Right lobe of liver (tissue), 6 donors: ENCODE measurements around the gene APBB2. TPM values are rescaled to one million over a fixed set of nuclear protein-coding genes. Genes with fewer than 3 reads are reported as not detected.
A peak's percentile ranks its signal among the peaks of the same experiment; 100 is the strongest.

ENCODE experiments used
- ATAC-seq, 4 donors: fragments of 200-7000 bp; cut with Tn5 transposase; one replicate each; pipeline ENCODE4 v1.9.1; 2020; ENCODE audit warnings: mild to moderate bottlenecking in 4 of 4, moderate library complexity in 4 of 4
- DNase-seq, 3 donors: peaks; one replicate each; pipeline ENCODE4 v3.0.0-alpha.2; 2020
- H3K27ac ChIP-seq, 3 donors: fragments of 200-600 bp; one replicate each; pipeline ENCODE4 v1.8.0; 2022
- H3K27me3 ChIP-seq, 2 donors: fragments of 200-600 bp; one replicate each; pipeline ENCODE4 v1.8.0; 2022
- H3K36me3 ChIP-seq, 4 donors: fragments of 200-600 bp; sonication (generic) in 1 of 4; one replicate each; pipeline versions ENCODE4 v1.5.1 to v1.8.0; 2017 to 2022; ENCODE audit warnings: control low read depth in 1 of 4
- H3K4me1 ChIP-seq, 4 donors: fragments of 200-600 bp; sonication (generic) in 1 of 4; one replicate each; pipeline versions ENCODE4 v1.5.1 to v1.8.0; 2017 to 2022; ENCODE audit warnings: control low read depth in 1 of 4
- H3K4me3 ChIP-seq, 3 donors: fragments of 200-600 bp; one replicate each; pipeline ENCODE4 v1.8.0; 2022
- H3K9me3 ChIP-seq, 4 donors: fragments of 200-600 bp; sonication (generic) in 1 of 4; one replicate each; pipeline versions ENCODE4 v1.5.1 to v1.8.0; 2017 to 2022; ENCODE audit warnings: control low read depth in 1 of 4
- CTCF ChIP-seq, 4 donors: fragments of 200-600 bp in 3 of 4; fragments of 450-650 bp in 1 of 4; IDR thresholded peaks; one replicate each; pipeline versions ENCODE4 v1.5.1 to v1.8.0; 2016 to 2022; ENCODE audit warnings: antibody characterized with exemption in 4 of 4, mild to moderate bottlenecking in 2 of 4
- POLR2A ChIP-seq: fragments of 450-650 bp; IDR thresholded peaks from one replicate; pipeline ENCODE4 v1.6.1; 2017; ENCODE audit warnings: antibody characterized with exemption, mild to moderate bottlenecking
- WGBS: methylation state at CpG from one replicate; pipeline ENCODE4 v1.1.6; 2018; ENCODE audit warnings: low coverage, low lambda C conversion rate; ENCODE audit not compliant: insufficient coverage; ENCODE audit errors: missing lambda C conversion rate; 5-methylcytosine and 5-hydroxymethylcytosine counted together
- intact Hi-C, 2 donors: fragments of 100-400 bp; cut with DNase I; formaldehyde crosslinking; loops; one replicate each; pipeline versions ENCODE4 v1.11.2 to v1.14.1; 2022
- total RNA-seq, 6 experiments: library from RNA; depleted of rRNA in 2 of 6; stranded (reverse); fragments of >200 nt in 2 of 6; fragmentation: NEBNext Ultra II Directional in 3 of 6; extraction: Animal tissue kit (Norgen Biotek cat#: 25700) in 3 of 6; gene quantifications; one replicate each; pipeline versions ENCODE4 v1.1.0 to v1.2.4, GENCODE V29; 2016 to 2023
- donor health status: DM: no; HTN: yes; CAD: no.
- donor health status: DM: no; HTN: no; CAD: no.
- donor health status: DM: no; HTN: no; CAD: no.
- donor health status: DM: no; HTN: yes; CAD: no.
- donor health status: DM: no; HTN: yes; CAD: no.

The APBB2 gene
- total RNA-seq, 6 experiments from 2014 or later = 14.1 to 27.9 (median 25.1) TPM

- no peaks in the 10 kb centered on the region for H3K27me3 ChIP-seq
- H3K9me3 ChIP-seq = no peaks in the 10 kb centered on the region
- 98% methylated on average over 6 of the region's 6 CpGs for WGBS
- TF ChIP-seq CTCF (IDR thresholded peaks at IDR 0.05) = no peak
- TF ChIP-seq POLR2A = no peak
- H3K36me3 ChIP-seq = no peaks in the 10 kb centered on the region
- ATAC-seq (no peak), DNase-seq (no peak)
- peaks cover 0 to 21% (median 4%) of the 10 kb centered on the region in 4 donors for H3K4me1 ChIP-seq
- no peak overlapping the region for H3K27ac ChIP-seq
- no peak overlapping the region for H3K4me3 ChIP-seq
- intact Hi-C loops = no loop called here
Measured at GRCh38 chr4:41181037-41181436, 33.3 kb downstream of the APBB2 start.

DNA sequence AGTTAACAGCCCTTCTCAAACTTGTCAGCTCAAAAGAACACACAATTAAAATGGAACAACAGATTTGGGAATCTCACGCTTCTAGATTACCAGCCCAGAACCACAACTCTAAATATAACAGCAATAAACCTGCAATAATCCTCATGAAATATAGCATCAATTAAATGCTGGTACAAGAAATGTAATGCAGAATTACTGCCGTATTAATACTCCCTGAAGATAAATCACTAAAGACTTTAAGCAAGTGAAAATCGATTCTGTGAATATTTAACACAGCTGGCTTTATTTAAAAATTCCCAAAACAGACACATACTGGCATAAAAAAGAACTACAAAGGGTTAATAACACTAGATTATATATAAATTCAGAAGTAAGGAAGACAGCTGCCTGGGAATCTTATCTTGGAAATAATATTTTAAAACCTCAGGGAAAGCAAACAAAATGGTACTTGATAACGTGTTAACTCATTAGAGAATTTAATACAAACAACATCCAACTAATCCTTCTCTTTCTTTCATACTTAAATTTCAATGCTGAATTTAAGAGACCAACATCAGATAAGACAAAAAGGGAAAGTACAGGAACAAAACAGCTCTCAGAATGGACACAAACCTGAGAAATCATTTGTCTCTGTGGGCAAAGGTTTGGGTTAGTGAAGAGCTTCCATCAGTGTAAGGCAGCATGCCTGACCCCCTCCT, 34.7 kb downstream of the APBB2 start:
- peaks cover 0 to 21% (median 4%) of the 10 kb centered on the region in 4 donors for H3K4me1 ChIP-seq
- WGBS = 59% methylated on average over 4 of the region's 4 CpGs

DNA sequence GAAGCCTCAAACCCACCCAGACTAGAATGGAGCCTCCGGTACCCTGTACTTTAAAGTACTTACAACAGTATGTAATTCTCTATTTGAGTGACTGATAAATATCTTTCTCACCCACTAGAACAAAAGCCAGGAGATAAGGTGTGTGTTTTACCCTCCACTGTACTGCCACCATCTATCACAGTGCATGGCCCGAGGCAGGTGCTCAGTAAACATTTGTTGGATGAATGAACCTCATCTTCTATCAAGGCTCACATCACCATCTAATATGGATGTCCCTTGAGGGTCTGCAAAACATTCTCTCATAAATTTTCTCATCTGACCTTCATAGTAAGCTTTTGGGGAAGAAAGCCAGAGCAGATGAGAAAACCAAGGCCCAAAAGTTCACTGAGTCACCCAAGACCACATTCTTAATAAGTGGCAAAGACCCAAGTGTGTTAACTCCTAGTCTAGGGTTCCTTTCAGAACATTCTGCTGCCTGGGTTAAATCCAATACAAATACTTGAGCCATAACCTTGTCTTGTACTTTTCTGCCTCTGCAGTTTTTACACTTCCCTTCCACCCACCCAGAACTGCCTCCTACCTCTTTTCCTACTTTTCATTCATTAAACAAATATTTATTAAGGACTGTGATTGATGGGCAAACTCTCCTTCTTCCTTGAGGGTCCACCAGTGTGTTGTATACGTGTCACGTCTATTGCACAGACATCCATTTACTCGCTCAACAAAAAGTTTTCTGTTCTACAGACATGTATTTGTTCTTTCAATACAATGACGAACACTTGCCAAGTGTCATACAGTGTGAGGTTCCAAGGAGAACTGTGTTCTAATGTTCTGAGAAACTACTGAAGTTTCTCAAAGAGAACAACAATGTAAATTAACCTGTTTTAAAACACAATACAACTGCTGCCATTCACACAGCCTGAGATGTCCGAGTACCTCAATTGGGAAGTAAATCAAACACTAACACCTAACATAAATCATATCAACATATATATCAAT, 35.7 kb downstream of the APBB2 start:
- WGBS = 59% methylated on average over 7 of the region's 7 CpGs
- H3K36me3 ChIP-seq = no peaks in the 10 kb centered on the region
- no peak overlapping the region for H3K4me3 ChIP-seq
- TF ChIP-seq POLR2A (no peak), CTCF (IDR thresholded peaks at IDR 0.05) (no peak)
- DNase-seq (no peak), ATAC-seq (no peak)
- intact Hi-C loops = no loop called here
- H3K27me3 ChIP-seq = no peaks in the 10 kb centered on the region
- H3K4me1 ChIP-seq = peaks cover 0 to 21% (median 4%) of the 10 kb centered on the region in 4 donors
- H3K9me3 ChIP-seq = no peaks in the 10 kb centered on the region
- no peak overlapping the region for H3K27ac ChIP-seq

More for the DNA sequence above, 34.7 kb downstream of the APBB2 start:
- no peaks in the 10 kb centered on the region for H3K27me3 ChIP-seq
- no peak for DNase-seq
- no peak overlapping the region for H3K4me3 ChIP-seq
- TF ChIP-seq POLR2A (no peak), CTCF (IDR thresholded peaks at IDR 0.05) (no peak)
- no peaks in the 10 kb centered on the region for H3K9me3 ChIP-seq
- no peak for ATAC-seq
- H3K27ac ChIP-seq = no peak overlapping the region
- intact Hi-C loops = no loop called here
- no peaks in the 10 kb centered on the region for H3K36me3 ChIP-seq

GRCh38 chr4:41177016-41177415, 37.3 kb downstream of the APBB2 start:
- intact Hi-C loops = no loop called here
- no peaks in the 10 kb centered on the region for H3K9me3 ChIP-seq
- peaks cover 0 to 21% (median 4%) of the 10 kb centered on the region in 4 donors for H3K4me1 ChIP-seq
- no peaks in the 10 kb centered on the region for H3K36me3 ChIP-seq
- no peak for DNase-seq
- H3K27me3 ChIP-seq = no peaks in the 10 kb centered on the region
- peak; percentile 19 to 81 (median 39) for ATAC-seq
- H3K27ac ChIP-seq = no peak overlapping the region
- TF ChIP-seq POLR2A (no peak), CTCF (IDR thresholded peaks at IDR 0.05) (peak in 1 of 4 donors; percentile 9)
- H3K4me3 ChIP-seq = no peak overlapping the region
